SK-N-SH (cell line): ENCODE data around the gene COL20A1. TPM values are rescaled to one million over a fixed set of nuclear protein-coding genes. Genes with fewer than 3 reads are reported as not detected.

ENCODE experiments used
- CTCF ChIA-PET: fragments of 300-600, 350-600 bp; formaldehyde crosslinking; extraction: SDS; loops from one replicate; lab custom pipeline; 2021; lab: Yijun Ruan, JAX
- POLR2A ChIA-PET: fragments of 350-600 bp; sonication (Branson Sonifier 250); formaldehyde crosslinking; extraction: SDS; loops from one replicate; lab custom pipeline; 2020; ENCODE audit warnings: antibody characterized with exemption, inconsistent platforms; lab: Yijun Ruan, JAX
- DNase-seq: peaks from one replicate; pipeline ENCODE4 v3.0.0; 2012
- H2AFZ ChIP-seq: fragments of 200-600 bp; sonication (generic); 2 replicates; pipeline ENCODE4 v1.8.1; 2016; ENCODE audit warnings: antibody characterized with exemption, mild to moderate bottlenecking, low read depth
- H3F3A ChIP-seq: fragments of 200-600 bp; sonication (generic); replicated peaks from 2 replicates; pipeline ENCODE3; 2016; ENCODE audit warnings: antibody characterized with exemption, mild to moderate bottlenecking; ENCODE audit not compliant: insufficient read depth
- H3K27ac ChIP-seq, 2 experiments: fragments of 200-500 bp in 1 of 2; fragments of 200-600 bp in 1 of 2; sonication (Bioruptor generic) in 1 of 2; sonication (generic), shearing (Covaris generic) in 1 of 2; 2 replicates each; pipeline versions ENCODE4 v1.5.1 to v1.6.1; 2014 to 2016; ENCODE audit warnings: low read depth in 2 of 2, inconsistent platforms in 1 of 2, low read length in 1 of 2, mild to moderate bottlenecking in 1 of 2, mixed read lengths in 1 of 2
- H3K27me3 ChIP-seq: fragments of 200-600 bp; sonication (generic), shearing (Covaris generic); 2 replicates; pipeline ENCODE4 v1.6.1; 2016; ENCODE audit warnings: mixed run types; ENCODE audit not compliant: insufficient read depth
- H3K36me3 ChIP-seq, 2 experiments: fragments of 200-500 bp in 1 of 2; fragments of 200-600 bp in 1 of 2; sonication (Bioruptor generic) in 1 of 2; sonication (generic) in 1 of 2; replicated peaks in 1 of 2; 2 replicates each; pipeline versions ENCODE3 to v1.5.1; 2014 to 2016; ENCODE audit warnings: low read length in 1 of 2, mild to moderate bottlenecking in 1 of 2; ENCODE audit not compliant: insufficient read depth in 2 of 2, control insufficient read depth in 1 of 2
- H3K4me1 ChIP-seq, 2 experiments: fragments of 200-500 bp in 1 of 2; fragments of 200-600 bp in 1 of 2; sonication (Bioruptor generic) in 1 of 2; sonication (generic), shearing (Covaris generic) in 1 of 2; 2 replicates each; pipeline versions ENCODE4 v1.5.1 to v1.6.1; 2014 to 2016; ENCODE audit warnings: low read depth in 1 of 2, low read length in 1 of 2, mixed run types in 1 of 2; ENCODE audit not compliant: insufficient read depth in 2 of 2, control insufficient read depth in 1 of 2
- H3K4me2 ChIP-seq: fragments of 200-600 bp; sonication (generic), shearing (Covaris generic); 2 replicates; pipeline ENCODE4 v1.6.1; 2017; ENCODE audit warnings: mixed run types
- H3K4me3 ChIP-seq, 2 experiments: fragments of 200-500 bp in 1 of 2; fragments of 200-600 bp in 1 of 2; sonication (Bioruptor generic) in 1 of 2; sonication (generic), shearing (Covaris generic) in 1 of 2; 2 replicates each; pipeline versions ENCODE4 v1.5.1 to v1.8.1; 2014 to 2016; ENCODE audit warnings: low read depth in 2 of 2, inconsistent platforms in 1 of 2, low read length in 1 of 2, mild to moderate bottlenecking in 1 of 2, mixed read lengths in 1 of 2, moderate library complexity in 1 of 2
- H3K79me2 ChIP-seq: fragments of 200-600 bp; sonication (generic); 2 replicates; pipeline ENCODE4 v1.8.1; 2017; ENCODE audit warnings: mild to moderate bottlenecking; ENCODE audit not compliant: insufficient read depth
- H3K9ac ChIP-seq: fragments of 200-600 bp; sonication (generic); 2 replicates; pipeline ENCODE4 v1.6.1; 2017; ENCODE audit warnings: mixed run types
- H3K9me2 ChIP-seq: fragments of 200-600 bp; sonication (generic); 2 replicates; pipeline ENCODE4 v1.6.1; 2017; ENCODE audit warnings: mixed run types
- H3K9me3 ChIP-seq: fragments of 200-600 bp; sonication (generic); 2 replicates; pipeline ENCODE4 v1.6.1; 2017; ENCODE audit warnings: mixed run types, mild to moderate bottlenecking, moderate library complexity
- H4K20me1 ChIP-seq: fragments of 200-600 bp; sonication (generic); 2 replicates; pipeline ENCODE4 v1.6.1; 2017; ENCODE audit warnings: mild to moderate bottlenecking, mixed run types; ENCODE audit not compliant: insufficient read depth
- EP300 ChIP-seq, 2 experiments: IDR thresholded peaks; 2 replicates each; pipeline versions ENCODE4 v1.4.0 to v1.6.1; 2012; ENCODE audit warnings: borderline replicate concordance in 1 of 2, low read depth in 1 of 2, low read length in 1 of 2
- FOSL2 ChIP-seq: IDR thresholded peaks from 2 replicates; pipeline ENCODE4 v1.4.0; 2012; ENCODE audit warnings: low read depth, mild to moderate bottlenecking, moderate library complexity, borderline replicate concordance
- FOXM1 ChIP-seq: IDR thresholded peaks from 2 replicates; pipeline ENCODE4 v1.4.0; 2012; ENCODE audit warnings: low read depth, mild to moderate bottlenecking
- JUND ChIP-seq: IDR thresholded peaks from 2 replicates; pipeline ENCODE4 v1.4.0; 2012
- MXI1 ChIP-seq: IDR thresholded peaks from 2 replicates; pipeline ENCODE4 v1.6.1; 2012; ENCODE audit warnings: mild to moderate bottlenecking, low read depth, low read length, improper control_type of control experiment
- NFIC ChIP-seq: IDR thresholded peaks from 2 replicates; pipeline ENCODE4 v1.4.0; 2012; ENCODE audit warnings: borderline replicate concordance
- NRF1 ChIP-seq: IDR thresholded peaks from 2 replicates; pipeline ENCODE4 v1.6.1; 2012; ENCODE audit warnings: low read depth, mild to moderate bottlenecking, low read length
- PBX3 ChIP-seq: IDR thresholded peaks from 2 replicates; pipeline ENCODE4; 2012
- RAD21 ChIP-seq: IDR thresholded peaks from 2 replicates; pipeline ENCODE4 v1.6.1; 2012; ENCODE audit warnings: mild to moderate bottlenecking, low read length
- RCOR1 ChIP-seq: fragments of 150-350 bp; IDR thresholded peaks from 2 replicates; pipeline ENCODE4 v1.6.1; 2017; ENCODE audit warnings: antibody characterized with exemption, low read length
- REST ChIP-seq: IDR thresholded peaks from 2 replicates; pipeline ENCODE4 v1.6.1; 2012; ENCODE audit warnings: mild to moderate bottlenecking, low read depth, low read length, moderate library complexity
- RFX5 ChIP-seq: IDR thresholded peaks from 2 replicates; pipeline ENCODE4 v1.6.1; 2012; ENCODE audit warnings: mild to moderate bottlenecking, improper control_type of control experiment, low read length
- SIN3A ChIP-seq: IDR thresholded peaks from 2 replicates; pipeline ENCODE4 v1.6.1; 2012; ENCODE audit warnings: low read depth, mild to moderate bottlenecking, low read length, moderate library complexity, borderline replicate concordance
- TAF1 ChIP-seq: IDR thresholded peaks from 2 replicates; pipeline ENCODE4 v1.6.1; 2012; ENCODE audit warnings: low read depth, mild to moderate bottlenecking, low read length, moderate library complexity, borderline replicate concordance
- USF2 ChIP-seq: fragments of 150-350 bp; IDR thresholded peaks from 2 replicates; pipeline ENCODE4 v1.6.1; 2017; ENCODE audit warnings: antibody characterized with exemption, low read length, low read depth, borderline replicate concordance
- YY1 ChIP-seq: IDR thresholded peaks from 2 replicates; pipeline ENCODE4 v1.4.0; 2012; ENCODE audit warnings: low read depth, mild to moderate bottlenecking
- WGBS: methylation state at CpG from one replicate; pipeline ENCODE4 v1.1.6; 2017; ENCODE audit warnings: low lambda C conversion rate; 5-methylcytosine and 5-hydroxymethylcytosine counted together
- polyA plus RNA-seq, 3 experiments: library from polyadenylated mRNA; depleted of rRNA; stranded (reverse); fragments of >200 nt; gene quantifications; 2 replicates each; pipeline ENCODE4 v1.2.3, GENCODE V29; 2012
- TF ChIP-seq, protein P1 (sequence below): IDR thresholded peaks from 2 replicates; pipeline ENCODE4 v1.4.0; 2012; ENCODE audit warnings: low read depth, borderline replicate concordance
- TF ChIP-seq, protein P2 (sequence below): fragments of 200-600 bp; sonication (generic); IDR thresholded peaks from 2 replicates; pipeline ENCODE4 v1.6.1; 2017; ENCODE audit warnings: antibody characterized with exemption, mild to moderate bottlenecking, moderate library complexity
- TF ChIP-seq, protein P3 (sequence below): IDR thresholded peaks from 2 replicates; pipeline ENCODE4 v1.4.0; 2012; ENCODE audit warnings: low read depth

Gene COL20A1
- polyA plus RNA-seq, 1 of the 3 experiments (the other 2 are of a cell fraction) = not detected

DNA sequence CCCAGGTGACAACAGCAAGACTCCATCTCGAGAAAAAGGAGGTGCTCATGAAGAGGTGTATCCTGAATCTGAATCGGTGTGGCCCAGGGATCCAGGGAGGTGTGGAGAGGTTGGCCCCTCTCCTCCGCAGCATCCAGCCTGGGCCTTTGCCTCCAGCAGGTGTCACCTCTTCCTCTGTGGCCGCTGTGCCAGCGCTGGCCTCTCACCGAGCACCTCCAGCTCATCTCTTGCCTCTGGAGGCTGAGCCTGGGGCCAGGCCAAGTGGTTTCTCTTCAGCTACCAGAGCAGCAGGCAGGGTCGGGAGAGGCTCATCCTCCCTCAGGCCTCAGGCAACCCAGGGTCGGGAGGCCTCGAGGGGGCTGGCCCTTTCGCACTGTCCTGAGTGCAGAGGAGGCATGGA lies 1.2 kb upstream of the COL20A1 start (continued):
- no peak for TF ChIP-seq USF2
- TF ChIP-seq YY1 = no peak
- no peak for TF ChIP-seq MXI1
- no peak for TF ChIP-seq JUND
- TF ChIP-seq, protein P1, sequence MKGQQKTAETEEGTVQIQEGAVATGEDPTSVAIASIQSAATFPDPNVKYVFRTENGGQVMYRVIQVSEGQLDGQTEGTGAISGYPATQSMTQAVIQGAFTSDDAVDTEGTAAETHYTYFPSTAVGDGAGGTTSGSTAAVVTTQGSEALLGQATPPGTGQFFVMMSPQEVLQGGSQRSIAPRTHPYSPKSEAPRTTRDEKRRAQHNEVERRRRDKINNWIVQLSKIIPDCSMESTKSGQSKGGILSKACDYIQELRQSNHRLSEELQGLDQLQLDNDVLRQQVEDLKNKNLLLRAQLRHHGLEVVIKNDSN = no peak
- TF ChIP-seq, protein P2, sequence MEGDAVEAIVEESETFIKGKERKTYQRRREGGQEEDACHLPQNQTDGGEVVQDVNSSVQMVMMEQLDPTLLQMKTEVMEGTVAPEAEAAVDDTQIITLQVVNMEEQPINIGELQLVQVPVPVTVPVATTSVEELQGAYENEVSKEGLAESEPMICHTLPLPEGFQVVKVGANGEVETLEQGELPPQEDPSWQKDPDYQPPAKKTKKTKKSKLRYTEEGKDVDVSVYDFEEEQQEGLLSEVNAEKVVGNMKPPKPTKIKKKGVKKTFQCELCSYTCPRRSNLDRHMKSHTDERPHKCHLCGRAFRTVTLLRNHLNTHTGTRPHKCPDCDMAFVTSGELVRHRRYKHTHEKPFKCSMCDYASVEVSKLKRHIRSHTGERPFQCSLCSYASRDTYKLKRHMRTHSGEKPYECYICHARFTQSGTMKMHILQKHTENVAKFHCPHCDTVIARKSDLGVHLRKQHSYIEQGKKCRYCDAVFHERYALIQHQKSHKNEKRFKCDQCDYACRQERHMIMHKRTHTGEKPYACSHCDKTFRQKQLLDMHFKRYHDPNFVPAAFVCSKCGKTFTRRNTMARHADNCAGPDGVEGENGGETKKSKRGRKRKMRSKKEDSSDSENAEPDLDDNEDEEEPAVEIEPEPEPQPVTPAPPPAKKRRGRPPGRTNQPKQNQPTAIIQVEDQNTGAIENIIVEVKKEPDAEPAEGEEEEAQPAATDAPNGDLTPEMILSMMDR = no peak
- no peak for TF ChIP-seq SIN3A
- TF ChIP-seq EP300 (IDR thresholded peaks at IDR 0.05; ENCODE audit: borderline replicate concordance in 1 of 2, low read depth in 1 of 2, low read length in 1 of 2) = no peak

DNA sequence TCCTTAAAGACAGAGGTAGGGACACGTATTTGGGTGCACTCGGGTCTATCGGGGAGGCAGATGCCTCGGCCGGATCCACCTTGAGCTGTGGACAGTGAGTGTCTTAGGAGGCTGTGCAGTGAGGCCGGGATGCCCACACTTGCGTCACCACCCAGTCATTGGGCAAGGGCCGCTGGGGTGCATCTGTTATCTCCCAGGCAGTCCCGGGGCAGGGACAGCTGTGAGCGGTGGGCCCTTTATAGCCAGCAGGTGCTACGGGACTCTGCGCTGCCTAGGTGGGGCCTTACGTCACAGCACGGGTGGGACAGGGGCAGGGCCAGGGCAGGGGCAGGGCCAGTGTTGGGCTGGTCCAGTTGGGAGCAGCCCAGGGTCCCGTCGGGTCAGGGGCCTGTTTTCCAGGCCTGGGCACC lies 689 bp upstream of the COL20A1 start:
- peaks cover 4% of the 10 kb centered on the region for H3F3A ChIP-seq
- no peak overlapping the region for H3K9ac ChIP-seq
- no peak overlapping the region for H2AFZ ChIP-seq
- WGBS = no CpG with 5 or more reads among the region's 16 CpGs
- H3K9me2 ChIP-seq = no peaks in the 10 kb centered on the region
- CTCF ChIA-PET = interaction anchor here (0.7 to 3.1 kb wide), 8 partner anchors 10 to 236 kb away, joined by 3 to 40 read pairs (median 6); no protein-coding TSS in a partner anchor
- no peak for DNase-seq
- no peak overlapping the region for H3K4me2 ChIP-seq
- POLR2A ChIA-PET = no interaction called here
- no peak overlapping the region for H3K4me3 ChIP-seq
- H3K27ac ChIP-seq = no peak overlapping the region
- peaks cover 17% of the 10 kb centered on the region for H3K27me3 ChIP-seq
- TF ChIP-seq, protein P3, sequence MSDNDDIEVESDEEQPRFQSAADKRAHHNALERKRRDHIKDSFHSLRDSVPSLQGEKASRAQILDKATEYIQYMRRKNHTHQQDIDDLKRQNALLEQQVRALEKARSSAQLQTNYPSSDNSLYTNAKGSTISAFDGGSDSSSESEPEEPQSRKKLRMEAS = no peak
- TF ChIP-seq RFX5 = no peak
- TF ChIP-seq, protein P2 = no peak
- TF ChIP-seq REST = no peak
- no peak for TF ChIP-seq JUND
- TF ChIP-seq PBX3 = no peak
- no peak for TF ChIP-seq FOSL2
- TF ChIP-seq NFIC = no peak
- TF ChIP-seq TAF1 = no peak
- TF ChIP-seq RAD21 = no peak
- no peak for TF ChIP-seq MXI1
- no peak for TF ChIP-seq FOXM1
- TF ChIP-seq NRF1 = no peak
- no peak for TF ChIP-seq RCOR1
- TF ChIP-seq YY1 = no peak
- H3K9me3 ChIP-seq = no peaks in the 10 kb centered on the region
- peaks cover 21% of the 10 kb centered on the region; the same call in 1 of the 2 replicates for H4K20me1 ChIP-seq
- no peaks in the 10 kb centered on the region for H3K79me2 ChIP-seq
- H3K4me1 ChIP-seq = no peaks in the 10 kb centered on the region; a peak in 1 of 4 replicates
- peaks cover 0 to 16% of the 10 kb centered on the region in 2 experiments for H3K36me3 ChIP-seq
